Measurements from ENCODE around the gene SUCLG2.

The SUCLG2 gene

DNA sequence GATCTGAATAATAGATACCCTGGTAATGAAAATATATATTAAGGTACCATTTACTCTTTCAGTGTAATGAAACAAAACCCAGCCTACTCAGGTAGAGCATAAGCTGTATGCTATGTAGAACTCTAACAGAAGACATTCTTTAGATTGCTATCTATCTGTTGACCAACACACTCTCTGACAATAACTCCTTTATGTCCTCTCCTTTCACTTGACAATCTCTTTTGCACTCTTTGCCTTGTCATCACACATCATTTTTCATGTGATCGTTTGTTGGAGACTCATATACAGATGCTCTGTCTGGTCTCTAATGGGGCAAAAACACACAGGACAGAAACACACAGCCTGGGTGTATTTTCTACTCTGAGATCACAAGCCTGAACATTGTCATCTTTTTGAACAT lies 35.4 kb upstream of the SUCLG2 start:
- ChIA-PET CTCF (interaction anchor here (1.1 to 2.4 kb wide), 2 partner anchors 100 to 576 kb away, joined by 3 to 7 read pairs; no protein-coding TSS in a partner anchor), POLR2A (no interaction called here)
- DNase-seq (ENCODE audit: extremely low spot score): no peak
- TF ChIP-seq, protein P1, sequence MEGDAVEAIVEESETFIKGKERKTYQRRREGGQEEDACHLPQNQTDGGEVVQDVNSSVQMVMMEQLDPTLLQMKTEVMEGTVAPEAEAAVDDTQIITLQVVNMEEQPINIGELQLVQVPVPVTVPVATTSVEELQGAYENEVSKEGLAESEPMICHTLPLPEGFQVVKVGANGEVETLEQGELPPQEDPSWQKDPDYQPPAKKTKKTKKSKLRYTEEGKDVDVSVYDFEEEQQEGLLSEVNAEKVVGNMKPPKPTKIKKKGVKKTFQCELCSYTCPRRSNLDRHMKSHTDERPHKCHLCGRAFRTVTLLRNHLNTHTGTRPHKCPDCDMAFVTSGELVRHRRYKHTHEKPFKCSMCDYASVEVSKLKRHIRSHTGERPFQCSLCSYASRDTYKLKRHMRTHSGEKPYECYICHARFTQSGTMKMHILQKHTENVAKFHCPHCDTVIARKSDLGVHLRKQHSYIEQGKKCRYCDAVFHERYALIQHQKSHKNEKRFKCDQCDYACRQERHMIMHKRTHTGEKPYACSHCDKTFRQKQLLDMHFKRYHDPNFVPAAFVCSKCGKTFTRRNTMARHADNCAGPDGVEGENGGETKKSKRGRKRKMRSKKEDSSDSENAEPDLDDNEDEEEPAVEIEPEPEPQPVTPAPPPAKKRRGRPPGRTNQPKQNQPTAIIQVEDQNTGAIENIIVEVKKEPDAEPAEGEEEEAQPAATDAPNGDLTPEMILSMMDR (IDR thresholded peaks at IDR 0.05; ENCODE audit: control extremely low read depth, extremely low read depth, low read depth, missing control alignments): no peak

GRCh38 chr3:67688231-67688630 lies 33.8 kb upstream of the SUCLG2 start:
- TF ChIP-seq, protein P1 (IDR thresholded peaks at IDR 0.05; ENCODE audit: control extremely low read depth, extremely low read depth, low read depth, missing control alignments): no peak
- CTCF ChIA-PET: interaction anchor here (0.9 kb wide), 1 partner anchor 9 kb away, joined by 3 read pairs; no protein-coding TSS in a partner anchor
- POLR2A ChIA-PET: no interaction called here
- no peak for DNase-seq (ENCODE audit: extremely low spot score)

DNA sequence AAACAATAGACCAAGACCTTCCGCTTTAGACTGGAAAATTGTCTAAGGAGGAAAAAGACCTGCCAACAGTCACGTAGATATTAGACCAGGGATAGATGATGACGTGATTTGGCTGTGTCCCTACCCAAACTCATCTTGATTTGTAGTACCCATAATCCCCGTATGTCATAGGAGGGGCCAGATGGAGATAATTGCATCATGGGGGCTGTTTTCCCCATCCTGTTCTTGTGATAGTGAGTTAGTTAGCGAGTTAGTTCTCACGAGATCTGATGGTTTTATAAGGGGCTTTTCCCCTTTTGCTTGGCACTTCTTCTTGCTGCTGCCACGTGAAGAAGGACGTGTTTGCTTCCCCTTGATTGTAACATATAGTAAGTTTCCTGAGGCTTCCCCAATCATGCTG lies 31.7 kb upstream of the SUCLG2 start:
- ChIA-PET POLR2A (no interaction called here), CTCF (no interaction called here)
- DNase-seq (ENCODE audit: extremely low spot score): no peak
- TF ChIP-seq, protein P1 (IDR thresholded peaks at IDR 0.05; ENCODE audit: control extremely low read depth, extremely low read depth, low read depth, missing control alignments): no peak

- peak; percentile 41 for DNase-seq (ENCODE audit: extremely low spot score)
- POLR2A ChIA-PET: no interaction called here
- CTCF ChIA-PET: no interaction called here
- TF ChIP-seq, protein P1 (IDR thresholded peaks at IDR 0.05; ENCODE audit: control extremely low read depth, extremely low read depth, low read depth, missing control alignments): no peak
Measured at GRCh38 chr3:67685499-67685898, 31.1 kb upstream of the SUCLG2 start.

- DNase-seq (ENCODE audit: extremely low spot score): no peak
- POLR2A ChIA-PET: no interaction called here
- TF ChIP-seq, protein P1 (IDR thresholded peaks at IDR 0.05; ENCODE audit: control extremely low read depth, extremely low read depth, low read depth, missing control alignments): no peak
- CTCF ChIA-PET: interaction anchor here (1.2 kb wide), 1 partner anchor 14 kb away, joined by 3 read pairs; no protein-coding TSS in a partner anchor
Measured at GRCh38 chr3:67684211-67684610, 29.8 kb upstream of the SUCLG2 start.

DNA sequence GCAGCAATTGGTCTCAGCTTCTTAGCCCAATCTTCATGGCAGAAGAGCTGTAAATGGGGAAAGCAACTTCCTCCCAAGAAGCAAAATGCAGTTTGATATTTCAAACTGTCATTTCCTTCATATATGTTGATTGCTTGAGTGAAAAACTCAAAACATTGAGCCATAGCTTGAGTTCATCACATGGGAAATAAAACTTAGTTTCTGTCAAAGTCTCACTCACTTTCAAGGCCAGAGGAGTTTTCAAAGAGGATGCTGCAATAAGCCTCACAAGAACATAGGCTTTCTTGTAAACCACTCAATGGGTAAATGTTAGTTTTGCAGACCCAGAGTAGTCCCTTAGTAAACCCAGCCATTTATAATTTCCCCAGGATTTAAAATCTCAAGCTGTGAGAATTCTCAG lies 29.1 kb upstream of the SUCLG2 start:
- POLR2A ChIA-PET: no interaction called here
- DNase-seq (ENCODE audit: extremely low spot score): no peak
- TF ChIP-seq, protein P1 (IDR thresholded peaks at IDR 0.05; ENCODE audit: control extremely low read depth, extremely low read depth, low read depth, missing control alignments): no peak
- CTCF ChIA-PET: interaction anchor here (1.2 kb wide), 1 partner anchor 14 kb away, joined by 3 read pairs; no protein-coding TSS in a partner anchor
